Neural progenitor cell (in vitro differentiated cells): ENCODE results near the gene ANGEL1. TPM values are rescaled to one million over a fixed set of nuclear protein-coding genes. Genes with fewer than 3 reads are reported as not detected.

ENCODE experiments used
- DNase-seq: peaks from one replicate; pipeline ENCODE4 v3.0.0-alpha.2; 2016; ENCODE audit warnings: low spot score
- H2AFZ ChIP-seq: fragments of 200-600 bp; sonication (generic); replicated peaks from 2 replicates; pipeline ENCODE4 v1.6.1; 2016; ENCODE audit warnings: antibody characterized with exemption
- H3F3A ChIP-seq: fragments of 200-600 bp; sonication (generic); 2 replicates; pipeline ENCODE4 v1.6.1; 2016; ENCODE audit warnings: antibody characterized with exemption, low read depth
- H3K27ac ChIP-seq: fragments of 200-600 bp; sonication (generic); 2 replicates; pipeline ENCODE4 v1.5.1; 2016; ENCODE audit warnings: mild to moderate bottlenecking
- H3K27me3 ChIP-seq: fragments of 200-600 bp; sonication (generic); 2 replicates; pipeline ENCODE4 v1.6.1; 2016; ENCODE audit warnings: mild to moderate bottlenecking, moderate library complexity
- H3K36me3 ChIP-seq: fragments of 200-600 bp; sonication (generic); 2 replicates; pipeline ENCODE4 v1.5.1; 2016
- H3K4me1 ChIP-seq: fragments of 200-600 bp; sonication (generic); 2 replicates; pipeline ENCODE4 v1.6.1; 2016; ENCODE audit warnings: mixed run types
- H3K4me2 ChIP-seq: fragments of 200-600 bp; sonication (generic); 2 replicates; pipeline ENCODE4 v1.6.1; 2016
- H3K4me3 ChIP-seq: fragments of 200-600 bp; sonication (generic); 2 replicates; pipeline ENCODE4 v1.5.1; 2016
- H3K79me2 ChIP-seq: fragments of 200-600 bp; sonication (generic); 2 replicates; pipeline ENCODE4 v1.6.1; 2016; ENCODE audit warnings: low read depth
- H3K9ac ChIP-seq: fragments of 200-600 bp; sonication (generic); 2 replicates; pipeline ENCODE4 v1.6.1; 2016
- H3K9me3 ChIP-seq: fragments of 200-600 bp; sonication (generic); 2 replicates; pipeline ENCODE4 v1.5.1; 2016; ENCODE audit warnings: low read depth
- H4K20me1 ChIP-seq: fragments of 200-600 bp; sonication (generic); 2 replicates; pipeline ENCODE4 v1.6.1; 2016; ENCODE audit warnings: low read depth
- H3K27ac Mint-ChIP-seq: 3 replicates; pipeline ENCODE4 v1.8.0; 2021; ENCODE audit warnings: mixed read lengths
- H3K27me3 Mint-ChIP-seq: 2 replicates; pipeline ENCODE4 v1.8.0; 2022; ENCODE audit warnings: low read depth, mild to moderate bottlenecking, inconsistent platforms, moderate library complexity, mixed read lengths; ENCODE audit not compliant: insufficient read depth
- H3K36me3 Mint-ChIP-seq: 3 replicates; pipeline ENCODE4 v1.8.0; 2021; ENCODE audit warnings: mixed read lengths
- H3K4me1 Mint-ChIP-seq: 3 replicates; pipeline ENCODE4 v1.8.0; 2021; ENCODE audit warnings: mixed read lengths
- H3K4me3 Mint-ChIP-seq: 3 replicates; pipeline ENCODE4 v1.8.0; 2021; ENCODE audit warnings: mild to moderate bottlenecking, moderate library complexity, mixed read lengths
- H3K9me3 Mint-ChIP-seq: 3 replicates; pipeline ENCODE4 v1.8.0; 2020; ENCODE audit warnings: mixed read lengths
- EZH2 ChIP-seq: fragments of 200-600 bp; sonication (generic); IDR thresholded peaks from 2 replicates; pipeline ENCODE4 v1.6.1; 2017; ENCODE audit warnings: antibody characterized with exemption, mild to moderate bottlenecking, moderate library complexity
- EZH2phosphoT487 ChIP-seq: fragments of 200-600 bp; sonication (generic); IDR thresholded peaks from 2 replicates; pipeline ENCODE4 v1.6.1; 2017; ENCODE audit warnings: antibody characterized with exemption
- total RNA-seq: library from RNA; depleted of rRNA; stranded (reverse); fragments of >200 nt; gene quantifications from 2 replicates; pipeline ENCODE4 v1.2.3, GENCODE V29; 2015; ENCODE audit warnings: low replicate concordance
- TF ChIP-seq, protein P1 (sequence below): fragments of 200-600 bp; sonication (generic); IDR thresholded peaks from 2 replicates; pipeline ENCODE4 v1.5.1; 2017; ENCODE audit warnings: antibody characterized with exemption, mild to moderate bottlenecking

ANGEL1 gene
- total RNA-seq, 1 donor from 2014 or later: 23.2 TPM

DNA sequence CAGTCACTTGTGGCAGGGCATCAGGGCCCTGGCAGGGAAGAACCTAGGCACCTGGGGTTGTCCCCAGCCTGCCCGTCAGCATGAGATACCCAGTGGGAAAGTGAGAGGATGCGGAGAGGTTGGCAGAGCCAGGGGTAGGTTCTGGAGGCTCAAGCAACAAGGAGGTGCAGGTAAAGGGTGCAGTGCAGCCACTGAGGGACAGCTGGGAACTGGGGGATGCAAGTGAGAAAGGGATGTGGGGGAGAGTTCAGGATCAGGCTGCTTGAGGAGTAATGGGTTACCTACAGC, 32.7 kb downstream of the ANGEL1 start:
- DNase-seq: no peak
- Mint-ChIP-seq H3K27ac (peak overlapping the region; percentile 75), H3K4me1 (peaks cover 9% of the 10 kb centered on the region), H3K36me3 (peaks cover 9% of the 10 kb centered on the region), H3K9me3 (no peaks in the 10 kb centered on the region), H3K27me3 (peaks cover 11% of the 10 kb centered on the region), H3K4me3 (no peak overlapping the region)
- no peaks in the 10 kb centered on the region for H3K27me3 ChIP-seq
- H3K4me1 ChIP-seq: peaks cover 4% of the 10 kb centered on the region
- H3K36me3 ChIP-seq: no peaks in the 10 kb centered on the region
- no peak overlapping the region for H3K4me3 ChIP-seq
- H3F3A ChIP-seq: no peaks in the 10 kb centered on the region
- H2AFZ ChIP-seq: no peak overlapping the region
- no peaks in the 10 kb centered on the region for H3K9me3 ChIP-seq
- no peak overlapping the region for H3K9ac ChIP-seq
- H3K79me2 ChIP-seq: no peaks in the 10 kb centered on the region
- no peak overlapping the region for H3K27ac ChIP-seq
- H3K4me2 ChIP-seq: no peak overlapping the region
- TF ChIP-seq, protein P1, sequence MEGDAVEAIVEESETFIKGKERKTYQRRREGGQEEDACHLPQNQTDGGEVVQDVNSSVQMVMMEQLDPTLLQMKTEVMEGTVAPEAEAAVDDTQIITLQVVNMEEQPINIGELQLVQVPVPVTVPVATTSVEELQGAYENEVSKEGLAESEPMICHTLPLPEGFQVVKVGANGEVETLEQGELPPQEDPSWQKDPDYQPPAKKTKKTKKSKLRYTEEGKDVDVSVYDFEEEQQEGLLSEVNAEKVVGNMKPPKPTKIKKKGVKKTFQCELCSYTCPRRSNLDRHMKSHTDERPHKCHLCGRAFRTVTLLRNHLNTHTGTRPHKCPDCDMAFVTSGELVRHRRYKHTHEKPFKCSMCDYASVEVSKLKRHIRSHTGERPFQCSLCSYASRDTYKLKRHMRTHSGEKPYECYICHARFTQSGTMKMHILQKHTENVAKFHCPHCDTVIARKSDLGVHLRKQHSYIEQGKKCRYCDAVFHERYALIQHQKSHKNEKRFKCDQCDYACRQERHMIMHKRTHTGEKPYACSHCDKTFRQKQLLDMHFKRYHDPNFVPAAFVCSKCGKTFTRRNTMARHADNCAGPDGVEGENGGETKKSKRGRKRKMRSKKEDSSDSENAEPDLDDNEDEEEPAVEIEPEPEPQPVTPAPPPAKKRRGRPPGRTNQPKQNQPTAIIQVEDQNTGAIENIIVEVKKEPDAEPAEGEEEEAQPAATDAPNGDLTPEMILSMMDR: no peak
- TF ChIP-seq EZH2 (no peak), EZH2phosphoT487 (no peak)
- peaks cover 6% of the 10 kb centered on the region for H4K20me1 ChIP-seq

DNA sequence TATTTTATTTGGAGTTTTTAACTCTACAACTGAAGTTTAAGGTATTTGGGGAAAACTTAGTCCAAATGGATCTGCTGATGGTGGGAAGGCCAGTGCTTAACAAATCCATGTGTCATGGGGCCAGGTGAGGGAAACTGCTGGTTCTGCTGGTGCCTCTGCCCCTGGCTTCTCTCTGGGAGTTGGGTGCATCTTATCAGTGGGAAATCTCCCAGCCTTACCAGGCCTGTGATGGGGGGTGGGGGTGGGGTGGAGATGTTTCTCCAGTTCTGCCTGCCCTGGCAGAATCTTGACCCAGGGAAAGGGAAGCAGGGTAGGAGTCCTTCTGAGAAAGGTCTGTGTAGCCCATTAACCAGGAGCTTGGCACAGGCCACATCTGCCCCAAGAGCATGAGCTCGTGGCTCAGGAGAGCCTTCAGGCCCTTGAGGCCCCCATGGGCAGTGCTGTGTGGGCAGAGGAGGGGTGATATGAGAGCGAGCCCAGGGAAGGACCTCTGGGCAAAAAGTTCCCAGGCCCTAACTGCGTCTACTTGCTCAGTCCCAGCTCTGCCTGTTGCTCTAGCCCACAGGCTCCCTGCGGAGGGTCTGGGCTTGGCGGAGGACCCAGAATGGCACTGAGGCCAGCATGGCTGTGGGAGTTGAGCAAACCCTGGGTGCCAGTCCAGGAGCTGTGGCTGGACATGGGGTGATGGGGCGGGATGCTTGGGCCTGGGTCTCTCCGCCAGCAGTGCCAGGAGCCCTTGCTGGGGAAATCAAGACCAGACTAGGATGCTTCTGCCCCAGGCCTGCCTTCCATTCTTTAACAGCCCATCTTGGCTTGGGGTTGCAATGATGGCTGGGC, 33.2 kb downstream of the ANGEL1 start:
- Mint-ChIP-seq H3K4me1 (peaks cover 11% of the 10 kb centered on the region), H3K36me3 (peaks cover 11% of the 10 kb centered on the region), H3K9me3 (no peaks in the 10 kb centered on the region), H3K4me3 (no peak overlapping the region), H3K27me3 (peaks cover 10% of the 10 kb centered on the region), H3K27ac (peak overlapping the region; percentile 75)
- Histone ChIP-seq H3K4me1 (peaks cover 4% of the 10 kb centered on the region), H3K27me3 (no peaks in the 10 kb centered on the region), H4K20me1 (peaks cover 6% of the 10 kb centered on the region), H2AFZ (no peak overlapping the region), H3K4me3 (no peak overlapping the region), H3K36me3 (no peaks in the 10 kb centered on the region), H3K9ac (no peak overlapping the region), H3K27ac (no peak overlapping the region), H3K4me2 (no peak overlapping the region), H3K79me2 (no peaks in the 10 kb centered on the region), H3F3A (no peaks in the 10 kb centered on the region), H3K9me3 (no peaks in the 10 kb centered on the region)
- no peak for TF ChIP-seq EZH2
- TF ChIP-seq EZH2phosphoT487: no peak
- TF ChIP-seq, protein P1: no peak
- DNase-seq: no peak

DNA sequence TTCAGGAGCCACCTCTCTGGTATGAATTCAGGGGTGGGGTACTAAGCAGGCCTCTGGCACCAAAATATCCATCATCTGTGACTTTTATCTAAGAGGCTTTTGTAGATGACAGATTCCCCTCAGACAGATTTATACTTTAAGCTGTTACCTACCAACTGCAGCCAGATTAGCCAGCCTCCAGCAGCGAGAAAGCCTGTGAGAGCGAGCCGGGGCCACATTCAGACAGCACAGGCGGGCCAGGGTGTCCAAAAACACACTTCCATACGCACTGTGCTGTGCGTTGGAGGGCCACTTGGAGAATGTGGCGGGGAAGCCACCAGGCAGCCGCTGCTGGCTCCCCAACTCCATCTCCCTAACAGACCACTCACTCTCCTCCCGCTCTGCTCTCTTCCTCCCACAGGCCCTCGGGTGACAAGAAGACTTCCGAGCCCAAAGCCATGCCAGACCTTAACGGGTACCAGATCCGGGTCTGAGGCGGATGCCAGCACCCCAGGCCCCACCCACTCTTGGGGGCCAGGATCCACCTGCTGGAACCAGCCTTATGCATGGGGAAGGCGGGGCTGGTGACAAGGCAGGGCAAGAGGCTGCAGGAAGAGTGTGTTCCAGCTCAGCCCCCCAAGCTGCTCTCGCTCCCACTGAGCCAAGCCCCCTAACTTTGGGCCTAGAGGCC, 34.0 kb downstream of the ANGEL1 start:
- H3K4me3 Mint-ChIP-seq: no peak overlapping the region
- no peak overlapping the region for H3K4me2 ChIP-seq
- no peak overlapping the region for H3K27ac Mint-ChIP-seq
- H3K27me3 Mint-ChIP-seq: peaks cover 9% of the 10 kb centered on the region
- H3K4me1 ChIP-seq: peaks cover 4% of the 10 kb centered on the region
- H3K36me3 ChIP-seq: no peaks in the 10 kb centered on the region
- no peaks in the 10 kb centered on the region for H3F3A ChIP-seq
- H3K4me1 Mint-ChIP-seq: peaks cover 14% of the 10 kb centered on the region
- H3K27me3 ChIP-seq: no peaks in the 10 kb centered on the region
- TF ChIP-seq, protein P1: no peak
- TF ChIP-seq EZH2 (no peak), EZH2phosphoT487 (no peak)
- no peaks in the 10 kb centered on the region for H3K9me3 ChIP-seq
- no peak for DNase-seq
- H3K9ac ChIP-seq: no peak overlapping the region
- H2AFZ ChIP-seq: no peak overlapping the region
- H3K4me3 ChIP-seq: no peak overlapping the region
- peaks cover 11% of the 10 kb centered on the region for H3K36me3 Mint-ChIP-seq
- H3K27ac ChIP-seq: no peak overlapping the region
- no peaks in the 10 kb centered on the region for H3K79me2 ChIP-seq
- H4K20me1 ChIP-seq: peaks cover 6% of the 10 kb centered on the region
- no peaks in the 10 kb centered on the region for H3K9me3 Mint-ChIP-seq
